Measurements from ENCODE around the gene MPPE1. TPM values are rescaled to one million over a fixed set of nuclear protein-coding genes. Genes with fewer than 3 reads are reported as not detected.

The MPPE1 gene
- total RNA-seq, 4 donors from 2014 or later, result 13.6 to 40.9 (median 29.5) TPM

GRCh38 chr18:11849279-11849678, 58.8 kb downstream of the MPPE1 start:
- intact Hi-C loops (cut with DNase I; ENCODE audit: low total_unique reads), result no loop called here
- DNase-seq, result no peak
- TF ChIP-seq POLR2A (IDR thresholded peaks at IDR 0.05) (no peak), CTCF (IDR thresholded peaks at IDR 0.05) (no peak)
- Histone ChIP-seq H3K27me3 (no peaks in the 10 kb centered on the region), H3K27ac (peak overlapping the region; percentile 88 to 90), H3K9me3 (no peaks in the 10 kb centered on the region), H3K36me3 (no peaks in the 10 kb centered on the region), H3K4me3 (no peak overlapping the region), H3K4me1 (no peaks in the 10 kb centered on the region)

DNA sequence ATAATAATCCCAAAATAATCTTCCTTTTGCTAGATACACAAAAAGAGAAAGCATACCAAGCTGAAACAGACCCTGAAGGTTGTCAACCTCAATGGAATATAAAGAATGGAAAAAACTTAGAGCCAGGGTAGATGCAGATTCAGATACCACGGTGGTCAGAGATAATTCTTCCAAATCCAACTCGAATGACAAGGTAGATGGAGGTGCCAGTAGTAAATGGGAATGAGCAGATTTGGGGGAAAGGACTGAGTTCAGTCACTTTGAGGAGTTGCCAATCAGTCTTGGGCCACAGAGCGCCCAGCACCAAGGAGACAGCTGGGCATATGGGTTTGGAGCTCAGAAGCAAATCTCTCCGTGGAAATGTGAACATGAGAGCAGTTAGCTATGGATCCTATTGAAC, 60.3 kb downstream of the MPPE1 start:
- TF ChIP-seq CTCF (IDR thresholded peaks at IDR 0.05), result no peak
- TF ChIP-seq POLR2A (IDR thresholded peaks at IDR 0.05), result no peak

GRCh38 chr18:11845654-11846053, 62.5 kb downstream of the MPPE1 start:
- TF ChIP-seq POLR2A (IDR thresholded peaks at IDR 0.05), result no peak
- TF ChIP-seq CTCF (IDR thresholded peaks at IDR 0.05), result no peak
- no peaks in the 10 kb centered on the region for H3K27me3 ChIP-seq
- no peak for DNase-seq
- no peak overlapping the region for H3K4me3 ChIP-seq
- intact Hi-C loops (cut with DNase I; ENCODE audit: low total_unique reads), result no loop called here
- H3K36me3 ChIP-seq, result no peaks in the 10 kb centered on the region
- no peak overlapping the region for H3K27ac ChIP-seq
- H3K9me3 ChIP-seq, result no peaks in the 10 kb centered on the region
- no peaks in the 10 kb centered on the region for H3K4me1 ChIP-seq

More for the DNA sequence above, 60.3 kb downstream of the MPPE1 start:
- Histone ChIP-seq H3K36me3 (no peaks in the 10 kb centered on the region), H3K27me3 (no peaks in the 10 kb centered on the region), H3K27ac (no peak overlapping the region), H3K9me3 (no peaks in the 10 kb centered on the region), H3K4me1 (no peaks in the 10 kb centered on the region), H3K4me3 (no peak overlapping the region)
- DNase-seq, result no peak
- intact Hi-C loops (cut with DNase I; ENCODE audit: low total_unique reads), result no loop called here

DNA sequence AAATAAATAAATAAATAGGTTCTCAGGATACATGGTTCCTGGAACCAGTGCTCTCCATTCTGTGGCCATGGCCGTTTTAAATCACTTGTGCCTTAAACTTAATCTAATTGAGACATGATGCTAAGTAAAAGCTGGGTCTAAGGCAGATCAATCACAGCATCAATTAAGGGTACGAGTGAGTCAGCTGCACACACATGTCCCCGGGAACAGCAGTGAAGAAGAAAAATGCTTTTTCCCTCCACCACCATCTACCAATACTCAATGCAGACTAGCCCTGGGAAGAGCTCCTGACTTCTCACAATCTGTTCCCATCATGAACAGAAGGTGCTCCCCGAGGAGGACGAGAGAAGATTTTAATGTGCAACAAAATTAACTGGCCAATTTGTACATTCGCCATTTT, 63.7 kb downstream of the MPPE1 start:
- no peak for DNase-seq
- no peak overlapping the region for H3K4me3 ChIP-seq
- no peaks in the 10 kb centered on the region for H3K4me1 ChIP-seq
- no peaks in the 10 kb centered on the region for H3K36me3 ChIP-seq
- intact Hi-C loops (cut with DNase I; ENCODE audit: low total_unique reads), result no loop called here
- no peaks in the 10 kb centered on the region for H3K9me3 ChIP-seq
- TF ChIP-seq POLR2A (IDR thresholded peaks at IDR 0.05) (no peak), CTCF (IDR thresholded peaks at IDR 0.05) (no peak)
- H3K27me3 ChIP-seq, result no peaks in the 10 kb centered on the region
- no peak overlapping the region for H3K27ac ChIP-seq

GRCh38 chr18:11842562-11842961, 65.6 kb downstream of the MPPE1 start:
- Histone ChIP-seq H3K27me3 (no peaks in the 10 kb centered on the region), H3K4me1 (no peaks in the 10 kb centered on the region), H3K27ac (no peak overlapping the region), H3K9me3 (no peaks in the 10 kb centered on the region), H3K4me3 (no peak overlapping the region), H3K36me3 (no peaks in the 10 kb centered on the region)
- intact Hi-C loops (cut with DNase I; ENCODE audit: low total_unique reads), result no loop called here
- DNase-seq, result no peak
- TF ChIP-seq POLR2A (IDR thresholded peaks at IDR 0.05) (no peak), CTCF (IDR thresholded peaks at IDR 0.05) (no peak)

All from uterus (tissue), 4 donors.